Ureter (tissue), 1 donor: ENCODE measurements around the gene UNC45A. TPM values are rescaled to one million over a fixed set of nuclear protein-coding genes. Genes with fewer than 3 reads are reported as not detected.
"Not testable (repeated sequence)": the region's sequence is repeated elsewhere in the genome, so short reads cannot be mapped to it uniquely, and the experiment has no call there.

Experiments
- DNase-seq: peaks from one replicate; pipeline ENCODE4 v3.0.0-alpha.2; 2020; ENCODE audit warnings: low spot score
- total RNA-seq: library from RNA; stranded (reverse); gene quantifications from one replicate; pipeline ENCODE4 v1.2.4, GENCODE V29; 2023
- donor health status: DM: yes; HTN: yes; CAD: no.

UNC45A gene
- total RNA-seq, 1 donor from 2014 or later: 77.0 TPM

- DNase-seq: no peak
Measured at GRCh38 chr15:90915808-90916440, 19.2 kb upstream of the UNC45A start.

- DNase-seq: no peak
Measured at GRCh38 chr15:90916461-90916860, 18.6 kb upstream of the UNC45A start.

DNA sequence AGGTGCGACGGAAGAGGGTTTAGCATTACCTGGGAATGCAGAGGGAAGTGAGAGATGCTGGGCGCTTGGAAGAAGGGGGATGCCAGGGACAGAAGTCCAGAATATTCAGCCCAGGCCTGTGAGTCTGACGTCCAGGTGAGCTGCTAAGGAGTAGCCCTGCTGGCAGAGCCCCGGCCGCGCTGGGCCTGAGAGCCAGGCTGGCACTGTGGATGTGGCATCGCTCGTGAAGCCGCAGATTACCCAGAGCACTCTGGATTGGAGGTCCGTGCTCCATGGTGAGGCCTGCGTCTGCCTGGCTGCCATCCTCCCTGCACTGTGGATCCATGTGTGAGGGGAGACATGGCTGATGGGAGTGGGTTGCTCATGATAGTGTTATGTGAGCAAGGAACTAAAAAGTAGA, 17.5 kb upstream of the UNC45A start:
- DNase-seq: no peak

GRCh38 chr15:90918034-90918788, 16.9 kb upstream of the UNC45A start:
- no peak for DNase-seq

- DNase-seq: no peak
Measured at GRCh38 chr15:90918835-90919234, 16.2 kb upstream of the UNC45A start.

DNA sequence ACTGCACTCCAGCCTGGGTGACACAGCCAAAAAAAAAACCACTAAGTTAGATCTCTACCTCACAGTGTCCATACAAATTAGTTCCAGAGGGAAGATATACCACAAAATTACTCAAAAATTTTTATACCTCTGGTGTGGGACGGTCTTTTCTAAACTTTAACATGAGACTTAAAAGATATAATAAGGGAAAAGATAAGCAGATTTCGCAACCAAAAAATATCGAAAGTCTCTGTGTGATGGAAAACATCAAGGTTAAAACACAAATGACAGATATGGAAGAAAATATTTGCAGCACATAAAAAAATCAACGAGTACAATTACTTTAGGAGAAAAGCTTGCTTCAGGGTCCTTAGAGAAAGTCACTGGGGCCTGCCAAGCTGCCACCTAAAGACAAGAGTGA, 13.2 kb upstream of the UNC45A start:
- no peak for DNase-seq

DNA sequence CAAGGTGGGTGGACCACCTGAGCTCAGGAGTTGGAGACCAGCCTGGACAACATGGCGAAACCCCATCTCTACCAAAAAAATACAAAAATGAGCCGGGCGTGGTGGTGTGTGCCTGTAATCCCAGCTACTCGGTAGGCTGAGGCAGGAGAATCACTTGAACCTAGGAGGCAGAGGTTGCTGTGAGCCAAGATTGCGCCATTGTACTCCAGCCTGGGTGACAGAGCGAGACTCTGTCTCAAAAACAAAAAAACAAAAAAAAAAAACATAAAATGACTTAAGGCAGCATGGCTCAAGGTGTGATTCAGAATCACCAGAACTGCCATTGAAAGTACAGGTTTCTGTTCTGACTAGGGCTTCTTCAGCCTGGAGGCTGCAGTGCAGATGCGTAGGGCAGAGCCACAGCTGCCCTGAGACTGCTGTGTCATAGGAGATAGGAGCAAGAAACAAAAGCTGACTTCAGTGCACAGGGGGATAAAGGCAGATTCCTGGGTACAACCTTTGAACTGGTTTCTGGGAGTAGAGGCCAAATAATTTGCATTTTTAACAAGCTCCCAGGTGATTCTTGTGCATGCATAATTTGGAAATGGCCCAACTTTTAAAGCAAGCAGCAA, 12.3 kb upstream of the UNC45A start:
- not testable (repeated sequence) for DNase-seq

DNA sequence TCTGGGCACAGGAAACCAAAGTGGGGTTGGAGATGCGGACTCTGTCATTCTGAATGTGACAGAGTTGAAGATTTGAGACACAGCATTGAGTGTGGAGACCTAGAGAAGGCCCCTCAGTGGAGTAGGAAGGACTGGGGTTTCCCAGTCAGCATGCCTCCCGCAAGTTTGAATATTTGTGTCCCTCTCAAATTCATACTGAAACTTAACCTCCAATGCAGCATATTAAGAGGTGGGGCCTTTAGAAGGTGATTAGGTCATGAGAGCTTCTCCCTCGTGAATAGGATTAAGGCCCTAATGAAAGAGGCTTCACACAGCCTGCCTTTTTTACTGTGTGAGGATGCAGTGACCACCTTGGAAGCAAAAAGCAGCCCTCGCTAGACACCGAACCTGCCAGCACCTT, 10.7 kb upstream of the UNC45A start:
- no peak for DNase-seq

DNA sequence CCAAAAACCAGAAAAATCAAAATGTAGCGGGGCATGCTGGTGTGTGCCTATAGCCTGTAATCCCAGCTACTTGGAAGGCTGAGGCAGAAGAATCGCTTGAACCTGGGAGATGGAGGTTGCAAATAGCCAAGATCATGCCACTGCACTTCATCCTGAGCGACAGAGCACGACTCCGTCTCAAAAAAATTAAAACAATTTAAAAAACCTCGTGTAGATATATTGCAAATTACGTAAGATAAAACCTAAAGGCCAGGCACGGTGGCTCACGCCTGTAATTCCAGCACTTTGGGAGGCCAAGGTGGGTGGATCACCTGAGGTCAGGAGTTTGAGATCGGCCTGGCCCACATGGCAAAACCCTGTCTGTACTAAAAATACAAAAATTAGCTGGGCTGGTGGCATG, 8.3 kb upstream of the UNC45A start:
- DNase-seq: not testable (repeated sequence)

DNA sequence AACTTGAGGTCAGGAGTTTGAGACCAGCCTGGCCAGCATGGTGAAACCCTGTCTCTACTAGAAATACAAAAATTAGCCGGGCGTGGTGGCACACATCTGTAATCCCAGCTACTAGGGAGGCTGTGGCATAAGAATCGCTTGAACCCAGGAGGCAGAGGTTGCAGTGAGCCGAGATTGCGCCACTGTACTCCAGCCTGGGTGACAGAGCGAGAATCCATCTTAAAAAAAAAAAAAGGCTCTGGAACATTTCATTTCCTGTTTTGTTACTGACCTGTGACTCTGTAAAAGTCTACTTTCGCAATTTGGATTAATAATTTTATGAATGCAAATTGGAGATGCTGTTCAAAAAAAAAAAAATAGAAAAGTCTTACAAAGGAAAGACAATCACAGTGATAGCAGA, 7.0 kb upstream of the UNC45A start:
- DNase-seq: not testable (repeated sequence)

GRCh38 chr15:90929246-90930019, 5.7 kb upstream of the UNC45A start:
- DNase-seq: no peak

GRCh38 chr15:90930861-90931574, 4.1 kb upstream of the UNC45A start:
- DNase-seq: no peak

GRCh38 chr15:90931575-90931827, 3.6 kb upstream of the UNC45A start:
- DNase-seq: no peak

- DNase-seq: peak; percentile 92
Measured at GRCh38 chr15:90931828-90932659, 3.0 kb upstream of the UNC45A start, which contains the start of gene HDDC3. Gene HDDC3 (minus strand): TSS chr15:90932549. CDS start chr15:90932540, 9 bp downstream.

DNA sequence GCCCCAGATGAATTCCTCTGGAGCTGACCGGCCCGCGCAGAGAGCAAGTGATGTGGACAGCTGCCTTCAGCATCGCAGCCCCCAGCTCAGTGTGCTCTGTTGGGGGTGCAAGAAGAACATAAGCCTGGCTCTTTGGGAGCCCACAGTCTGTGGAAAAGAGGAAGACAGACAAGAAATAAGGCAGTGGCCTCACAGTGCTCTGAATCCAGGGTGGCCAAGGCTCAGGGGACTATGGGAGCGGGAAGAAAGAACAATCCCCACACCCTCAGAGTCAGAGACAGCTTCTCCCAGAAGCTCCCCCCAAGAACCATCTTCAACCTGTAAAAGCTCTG, 2.5 kb upstream of the UNC45A start:
- no peak for DNase-seq

GRCh38 chr15:90933301-90933700, 1.8 kb upstream of the UNC45A start:
- DNase-seq: no peak

- DNase-seq: peak; percentile 88
Measured at GRCh38 chr15:90934256-90934948, 683 bp upstream of the UNC45A start.

- no peak for DNase-seq
Measured at GRCh38 chr15:90936823-90937222, 1.7 kb downstream of the UNC45A start.

GRCh38 chr15:90938261-90938660, 3.2 kb downstream of the UNC45A start:
- no peak for DNase-seq

GRCh38 chr15:90939756-90940155, 4.7 kb downstream of the UNC45A start:
- DNase-seq: no peak
